Gastroesophageal sphincter (tissue), 3 donors: ENCODE measurements around the gene MYO1D.

Source experiments
- CTCF ChIP-seq, 4 experiments: fragments of 200-600 bp in 2 of 4; fragments of 450-650 bp in 2 of 4; sonication (generic) in 1 of 4; IDR thresholded peaks; one replicate each; pipeline ENCODE4 v1.5.1; 2017 to 2019; ENCODE audit warnings: antibody characterized with exemption in 4 of 4, mild to moderate bottlenecking in 2 of 4, moderate library complexity in 2 of 4
- POLR2AphosphoS5 ChIP-seq: sonication (generic); formaldehyde crosslinking; IDR thresholded peaks from one replicate; pipeline ENCODE4 v1.6.1; 2017; ENCODE audit warnings: antibody characterized with exemption

- no peak for TF ChIP-seq CTCF (IDR thresholded peaks at IDR 0.05)
- TF ChIP-seq POLR2AphosphoS5: no peak
Observed at GRCh38 chr17:32727681-32728080, 149.2 kb downstream of the MYO1D start.
